Measurements from ENCODE around the gene CLHC1.
"Not testable (repeated sequence)": the region's sequence is repeated elsewhere in the genome, so short reads cannot be mapped to it uniquely, and the experiment has no call there.

Gene CLHC1

DNA sequence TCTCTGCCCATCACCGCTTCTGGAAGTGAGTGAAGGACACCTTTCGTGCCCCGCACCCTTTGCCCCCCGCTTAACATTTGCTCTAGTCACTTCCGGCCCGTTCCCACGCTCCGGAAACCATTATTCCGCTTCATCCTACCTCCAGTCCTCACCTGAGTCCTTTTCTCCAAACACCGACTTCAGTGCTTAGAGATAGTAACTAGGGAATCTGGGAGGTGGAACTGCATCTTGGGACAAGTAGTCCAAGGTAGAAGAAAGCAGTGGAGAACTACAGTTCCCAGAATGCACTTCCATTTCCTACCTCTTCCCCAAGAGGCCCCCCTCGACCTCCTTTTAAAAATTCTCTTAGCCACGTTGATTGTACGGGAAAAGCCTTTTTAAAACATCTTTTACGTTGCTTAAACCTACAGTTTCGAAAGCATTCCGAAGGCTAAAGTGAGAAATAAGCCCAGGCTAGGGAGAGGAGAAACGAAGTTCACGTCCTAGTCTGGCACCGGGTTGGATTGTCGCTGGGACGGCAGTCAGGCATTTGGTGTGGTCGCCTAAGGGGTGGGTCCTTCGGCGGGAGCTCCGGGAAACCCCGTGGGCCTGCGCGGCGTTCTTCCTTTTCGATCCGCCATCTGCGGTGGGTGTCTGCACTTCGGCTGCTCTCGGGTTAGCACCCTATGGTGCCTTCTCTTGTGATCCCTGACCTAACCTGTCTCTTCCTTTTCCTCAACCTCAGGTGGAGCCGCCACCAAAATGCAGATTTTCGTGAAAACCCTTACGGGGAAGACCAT lies at the start of gene CLHC1, which contains the start of gene RPS27A:
TSS of gene CLHC1 (minus strand) at position 210 of the 779 bp plus-strand sequence. CDS start 9,882 bp downstream, outside the sequence.
TSS of gene RPS27A (plus strand) at position 605 of the 779 bp plus-strand sequence. CDS start at position 742, 137 bp downstream.
- DNase-seq, result peak; percentile 90

DNA sequence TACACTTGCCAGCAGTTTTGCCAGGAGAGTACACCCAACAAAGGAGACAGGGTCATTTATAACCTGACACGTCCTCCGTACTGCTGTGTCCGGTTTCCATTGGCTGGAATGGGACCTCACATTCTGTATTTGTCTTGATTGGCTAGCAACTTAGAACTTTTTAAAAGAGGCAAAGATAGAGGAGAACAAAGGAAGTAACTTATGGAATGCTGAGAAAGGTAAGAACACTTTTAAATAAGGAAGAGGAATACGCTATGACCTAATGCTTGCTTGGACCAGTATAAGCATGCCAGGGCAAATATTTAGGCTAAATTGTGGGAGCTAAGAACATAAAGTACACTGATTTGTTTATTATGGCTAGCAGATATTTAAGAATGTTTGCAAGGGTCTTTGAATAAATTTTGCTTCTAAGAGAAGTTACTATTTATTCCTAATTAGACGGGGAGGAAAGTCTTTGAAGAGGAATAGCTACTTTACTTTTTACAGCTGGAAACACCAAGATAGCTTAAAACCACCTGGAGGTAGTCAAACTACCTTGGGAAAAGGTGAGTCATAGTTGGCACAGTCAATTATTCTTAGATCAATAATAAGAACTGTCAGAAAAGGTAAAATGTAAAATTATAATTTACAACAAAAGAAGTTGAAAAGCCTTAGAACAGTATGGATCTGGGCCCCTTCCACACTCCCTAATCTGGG lies 48.9 kb upstream of the CLHC1 start:
- not testable (repeated sequence) for DNase-seq

DNA sequence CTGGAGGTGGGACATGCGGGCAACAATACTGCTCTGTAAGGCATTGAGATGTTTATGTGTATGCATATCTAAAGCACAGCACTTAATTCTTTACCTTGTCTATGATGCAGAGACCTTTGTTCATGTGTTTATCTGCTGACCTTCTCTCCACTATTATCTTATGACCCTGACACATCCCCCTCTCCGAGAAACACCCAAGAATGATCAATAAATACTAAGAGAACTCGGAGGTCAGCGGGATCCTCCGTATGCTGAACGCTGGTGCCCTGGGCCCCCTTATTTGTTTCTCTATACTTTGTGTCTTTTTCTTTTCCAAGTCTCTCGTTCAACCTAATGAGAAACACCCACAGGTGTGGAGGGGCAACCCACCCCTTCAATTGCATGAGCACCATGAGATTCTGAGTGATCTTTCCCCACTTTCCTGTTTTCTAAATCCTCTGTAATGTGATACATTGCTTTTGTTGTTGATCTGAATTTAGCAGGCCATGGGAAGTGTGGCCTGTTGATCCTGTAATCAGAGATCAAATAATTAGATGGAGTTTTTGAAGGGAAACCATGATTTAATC lies 47.8 kb upstream of the CLHC1 start:
- not testable (repeated sequence) for DNase-seq

DNA sequence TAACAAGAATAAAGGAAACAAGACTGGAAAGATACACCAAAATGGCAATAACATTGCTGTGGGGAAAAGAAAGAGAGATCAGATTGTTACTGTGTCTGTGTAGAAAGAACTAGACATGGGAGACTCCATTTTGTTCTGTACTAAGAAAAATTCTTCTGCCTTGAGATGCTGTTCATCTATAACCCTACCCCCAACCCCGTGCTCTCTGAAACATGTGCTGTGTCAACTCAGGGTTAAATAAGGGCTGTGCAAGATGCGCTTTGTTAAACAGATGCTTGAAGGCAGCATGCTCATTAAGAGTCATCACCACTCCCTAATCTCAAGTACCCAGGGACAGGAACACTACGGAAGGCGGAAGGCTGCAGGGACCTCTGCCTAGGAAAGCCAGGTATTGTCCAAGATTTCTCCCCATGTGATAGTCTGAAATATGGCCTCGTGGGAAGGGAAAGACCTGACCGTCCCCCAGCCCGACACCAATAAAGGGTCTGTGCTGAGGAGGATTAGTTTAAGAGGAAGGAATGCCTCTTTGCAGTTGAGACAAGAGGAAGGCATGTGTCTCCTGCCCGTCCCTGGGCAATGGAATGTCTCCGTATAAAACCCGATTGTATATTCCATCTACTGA lies 47.2 kb upstream of the CLHC1 start:
- DNase-seq, result not testable (repeated sequence)

DNA sequence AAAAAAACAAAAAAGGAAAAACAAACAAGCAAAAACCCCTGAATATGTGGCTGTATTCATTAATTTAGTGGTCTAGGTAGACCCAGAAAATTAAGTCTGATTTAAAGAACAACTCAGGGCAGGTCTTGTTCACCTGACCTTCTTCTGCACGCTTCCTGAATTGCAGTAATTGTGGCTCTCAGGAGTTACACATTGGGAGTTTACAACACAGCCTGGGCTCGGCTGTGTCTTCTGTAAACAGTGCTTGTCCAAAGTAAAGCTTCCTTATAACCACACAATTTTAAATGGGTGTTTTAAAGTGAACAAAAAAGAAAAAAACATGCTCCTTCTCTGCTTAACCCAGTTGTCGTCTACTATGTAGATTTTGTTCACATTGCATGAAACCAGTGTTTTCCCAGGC lies 45.2 kb upstream of the CLHC1 start:
- no peak for DNase-seq

DNA sequence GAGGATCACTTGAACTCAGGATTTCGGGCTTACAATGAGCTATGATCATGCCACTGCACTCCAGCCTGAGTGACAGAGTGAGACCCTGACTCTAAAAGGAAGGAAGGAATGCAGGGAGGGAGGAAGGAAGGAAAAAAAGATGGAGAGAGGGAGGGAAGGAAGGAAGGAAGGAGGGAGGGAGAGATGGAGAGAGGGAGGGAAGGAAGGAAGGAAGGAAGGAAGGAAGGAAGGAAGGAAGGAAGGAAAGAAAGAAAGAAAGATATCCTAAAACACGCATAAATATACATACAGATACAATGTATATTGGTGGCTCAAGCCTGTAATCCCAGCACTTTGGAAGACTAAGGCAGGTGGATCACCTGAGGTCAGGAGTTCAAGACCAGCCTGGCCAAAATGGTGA lies 42.3 kb upstream of the CLHC1 start:
- DNase-seq, result not testable (repeated sequence)

DNA sequence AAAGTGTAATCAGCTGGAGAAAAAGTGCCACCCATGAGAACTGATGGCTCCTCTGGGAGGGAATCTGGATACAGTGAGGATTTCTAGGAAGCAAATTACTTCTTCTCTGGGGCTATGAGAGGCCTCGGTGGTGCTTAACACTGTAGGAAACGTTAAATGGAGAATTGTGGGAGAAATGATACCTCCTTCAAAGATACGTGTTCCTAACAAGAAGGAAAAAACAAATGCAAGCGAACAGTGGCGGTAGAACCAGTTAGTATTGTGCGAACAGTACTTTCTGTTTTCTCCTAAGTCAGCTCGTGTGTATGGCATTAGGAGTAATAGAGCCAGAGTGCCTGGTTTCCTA lies 37.5 kb upstream of the CLHC1 start:
- DNase-seq, result no peak

DNA sequence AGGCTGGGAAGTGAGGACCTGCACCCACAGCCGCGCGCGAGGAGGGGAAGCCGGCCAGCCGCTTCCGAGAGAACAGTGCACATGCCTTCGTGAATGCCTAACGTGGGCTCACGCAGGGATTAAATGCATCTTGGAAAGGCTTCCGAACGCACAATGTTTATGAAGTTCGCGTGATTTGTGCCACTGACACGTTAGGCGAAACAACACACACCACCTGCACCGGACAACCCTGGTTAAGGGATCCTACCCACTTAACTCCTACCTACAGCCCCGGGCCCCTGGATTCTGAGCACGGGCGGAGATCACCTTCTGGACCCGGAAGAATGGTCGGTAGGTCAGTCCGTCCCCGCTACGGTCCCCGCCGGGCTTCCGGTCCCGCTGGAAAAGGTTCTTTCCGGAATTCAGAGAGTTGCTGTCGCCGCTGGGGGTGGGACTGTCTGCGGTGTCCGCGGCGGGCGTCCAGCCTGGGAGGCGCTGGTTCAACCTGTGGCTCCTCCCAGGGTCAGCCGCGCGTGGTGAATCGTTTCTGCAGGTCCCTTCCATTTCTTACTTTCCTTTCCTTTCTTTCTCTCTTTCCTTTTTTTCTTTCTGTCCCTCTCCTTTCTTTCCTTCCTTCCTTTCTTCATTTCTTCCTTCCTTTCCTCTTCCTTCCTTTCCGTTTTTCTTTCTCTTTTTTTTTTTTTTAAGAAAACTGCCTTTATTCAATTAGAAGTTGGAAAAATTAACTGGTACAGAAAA lies 37.0 kb upstream of the CLHC1 start, which contains the start of gene MTIF2:
TSS of gene MTIF2 (minus strand) at position 325 of the 738 bp plus-strand sequence. CDS start 5,373 bp downstream, outside the sequence.
- DNase-seq, result peak; percentile 90

DNA sequence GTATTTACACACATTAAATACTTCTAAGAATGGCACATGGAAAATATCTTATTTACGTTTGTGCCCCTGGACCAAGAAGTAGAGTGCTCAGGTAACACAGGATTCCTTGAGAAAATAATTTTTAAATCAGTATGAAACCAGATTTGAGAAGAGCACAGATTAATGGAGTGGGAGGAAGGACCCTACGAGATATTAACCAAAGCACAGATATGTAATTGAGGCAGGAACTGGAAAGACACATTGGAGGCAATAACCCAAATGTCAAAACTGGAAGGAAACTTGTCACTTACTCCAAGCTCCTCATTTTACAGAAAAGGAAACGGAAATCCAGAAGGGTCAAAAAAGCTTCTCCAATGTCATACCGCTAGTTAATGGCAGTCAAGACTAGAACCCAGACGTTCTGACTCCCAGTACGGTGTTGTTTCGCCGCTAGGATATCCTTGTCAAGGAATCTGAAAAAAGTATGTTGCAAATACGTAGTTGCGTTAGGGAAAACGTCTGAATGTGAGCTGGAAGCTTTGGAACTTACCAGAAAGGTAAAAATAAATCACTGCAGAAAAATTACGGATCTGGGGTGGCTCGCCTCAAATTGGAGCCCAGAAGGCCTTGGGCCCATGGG lies 36.3 kb upstream of the CLHC1 start:
- no peak for DNase-seq

DNA sequence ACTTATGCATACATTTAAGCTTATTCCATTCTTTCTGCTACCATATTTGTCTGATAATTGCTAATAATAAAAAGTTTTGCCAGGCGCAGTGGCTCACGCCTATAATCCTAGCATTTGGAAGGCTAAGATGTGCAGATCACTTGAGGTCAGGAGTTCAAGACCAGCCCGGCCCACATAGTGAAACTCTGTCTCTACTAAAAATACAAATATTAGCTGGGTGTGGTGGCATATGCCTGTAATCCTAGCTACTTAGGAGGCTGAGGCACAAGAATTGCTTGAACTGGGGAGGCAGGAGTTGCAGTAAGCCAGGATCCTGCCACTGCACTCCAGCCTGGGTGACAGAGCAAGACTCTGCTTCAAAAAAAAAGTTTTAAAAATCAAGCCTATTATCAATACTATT lies 27.5 kb upstream of the CLHC1 start:
- DNase-seq, result not testable (repeated sequence)

DNA sequence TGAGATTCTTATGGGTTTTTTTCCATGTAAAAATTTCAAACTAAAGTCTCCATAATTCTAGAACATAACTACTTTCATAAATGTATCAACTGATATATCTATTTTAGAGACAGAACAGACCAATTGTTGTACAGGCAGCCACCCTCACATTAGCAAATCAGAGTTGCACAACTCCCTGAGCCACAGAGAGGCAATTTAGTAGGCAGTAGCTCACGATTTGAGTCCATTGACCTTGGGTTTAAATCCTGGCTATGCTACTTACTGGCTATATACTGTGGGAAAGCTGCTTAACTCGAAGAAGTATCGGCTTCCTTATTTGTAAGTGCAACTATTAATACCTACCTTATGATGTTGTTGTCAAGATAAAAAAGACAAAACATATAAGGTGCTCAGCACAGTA lies 20.7 kb upstream of the CLHC1 start:
- no peak for DNase-seq

DNA sequence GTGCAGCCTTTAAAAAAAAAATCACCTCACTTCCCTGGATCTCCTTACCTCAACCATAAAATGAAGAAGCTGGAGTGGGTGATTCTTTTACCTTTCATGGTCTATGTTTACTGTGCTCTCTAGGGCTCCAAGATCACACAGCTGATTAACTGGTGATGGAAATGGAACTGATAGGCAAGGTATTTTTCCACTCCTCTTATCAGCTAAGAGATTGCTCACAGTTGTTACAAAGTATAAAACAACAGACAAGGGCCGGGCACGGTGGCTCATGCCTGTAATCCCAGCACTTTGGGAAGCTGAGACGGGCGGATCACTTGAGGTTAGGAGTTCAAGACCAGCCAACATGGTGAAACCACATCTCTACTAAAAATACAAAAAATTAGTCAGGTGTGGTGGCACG lies 14.9 kb upstream of the CLHC1 start:
- no peak for DNase-seq

DNA sequence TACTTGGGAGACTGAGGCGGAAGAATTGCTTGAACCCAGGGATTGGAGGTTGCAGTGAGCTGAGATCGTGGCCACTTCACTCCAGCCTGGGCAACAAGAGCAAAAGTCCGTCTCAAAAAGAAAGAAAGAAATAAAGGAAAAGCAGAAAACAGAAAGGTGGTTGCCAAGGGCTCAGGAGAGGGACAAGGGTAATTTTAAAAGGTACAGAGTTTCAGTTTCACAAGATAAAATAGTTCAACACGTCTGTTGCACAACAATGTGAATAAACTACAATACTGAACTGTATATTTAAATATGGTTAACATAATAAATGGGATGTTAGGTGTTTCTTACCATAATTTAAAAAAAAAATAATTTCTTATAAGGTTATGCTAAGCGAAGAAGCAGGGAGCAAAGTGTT lies 13.3 kb upstream of the CLHC1 start:
- DNase-seq, result no peak

DNA sequence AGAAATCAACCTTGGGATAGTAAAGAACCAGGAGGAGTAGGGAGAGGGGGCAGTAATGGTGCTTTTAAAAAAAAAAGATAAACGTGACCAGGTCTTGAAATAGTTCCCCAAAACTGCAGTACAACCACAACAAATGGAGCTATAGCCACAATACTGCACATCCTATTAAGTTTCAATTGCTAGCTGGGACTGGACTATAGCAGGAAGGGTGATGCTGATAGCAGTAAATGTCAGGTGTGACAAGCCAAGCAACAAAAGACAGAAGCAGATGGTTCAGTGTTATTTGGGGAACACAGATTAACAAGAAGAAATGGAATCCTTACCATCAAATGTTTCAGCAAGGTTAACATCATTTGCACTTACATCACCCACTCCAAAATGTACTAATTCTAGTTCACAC lies 10.5 kb upstream of the CLHC1 start:
- no peak for DNase-seq

DNA sequence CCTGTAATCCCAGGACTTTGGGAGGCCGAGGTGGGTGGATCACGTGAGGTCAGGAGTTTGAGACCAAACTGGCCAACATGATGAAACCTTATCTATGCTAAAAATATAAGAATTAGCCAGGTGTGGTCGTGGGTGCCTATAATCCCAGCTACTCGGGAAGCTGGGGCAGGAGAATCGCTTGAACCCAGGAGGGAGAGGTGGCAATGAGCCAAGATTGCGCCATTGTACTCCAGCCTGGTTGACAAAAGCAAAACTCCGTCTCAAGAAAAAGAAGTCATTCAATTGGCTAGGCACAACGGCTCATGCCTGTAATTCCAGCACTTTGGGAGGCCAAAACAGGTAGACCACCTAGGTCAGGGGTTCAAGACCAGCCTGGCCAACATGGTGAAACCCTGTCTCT lies 9.5 kb upstream of the CLHC1 start:
- DNase-seq, result not testable (repeated sequence)

DNA sequence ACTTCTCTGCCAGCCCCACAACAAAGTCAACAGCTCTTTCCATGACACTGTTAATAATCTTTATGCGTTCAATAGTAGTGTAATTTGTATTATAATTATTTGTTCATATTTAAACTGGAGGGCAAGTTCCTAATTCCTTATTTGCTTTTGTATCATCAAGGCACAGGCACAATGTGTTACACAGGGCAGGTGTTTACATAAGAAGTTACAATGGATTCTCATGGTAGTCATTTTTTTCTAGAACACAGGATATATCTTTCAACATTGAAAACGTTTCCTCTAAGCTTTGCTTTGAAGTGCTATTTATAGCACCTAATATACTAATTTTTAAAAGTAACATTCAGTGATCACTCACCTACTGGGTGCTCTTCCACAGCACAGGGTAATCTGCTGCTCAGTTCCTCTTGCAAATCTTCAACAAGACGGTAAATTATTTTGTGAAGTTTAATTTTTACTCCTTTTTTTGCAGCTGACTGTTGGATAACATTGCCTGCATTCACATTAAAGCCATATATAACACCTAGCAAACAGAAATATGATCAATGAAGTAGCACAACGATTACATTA lies 7.6 kb upstream of the CLHC1 start:
- DNase-seq, result no peak

DNA sequence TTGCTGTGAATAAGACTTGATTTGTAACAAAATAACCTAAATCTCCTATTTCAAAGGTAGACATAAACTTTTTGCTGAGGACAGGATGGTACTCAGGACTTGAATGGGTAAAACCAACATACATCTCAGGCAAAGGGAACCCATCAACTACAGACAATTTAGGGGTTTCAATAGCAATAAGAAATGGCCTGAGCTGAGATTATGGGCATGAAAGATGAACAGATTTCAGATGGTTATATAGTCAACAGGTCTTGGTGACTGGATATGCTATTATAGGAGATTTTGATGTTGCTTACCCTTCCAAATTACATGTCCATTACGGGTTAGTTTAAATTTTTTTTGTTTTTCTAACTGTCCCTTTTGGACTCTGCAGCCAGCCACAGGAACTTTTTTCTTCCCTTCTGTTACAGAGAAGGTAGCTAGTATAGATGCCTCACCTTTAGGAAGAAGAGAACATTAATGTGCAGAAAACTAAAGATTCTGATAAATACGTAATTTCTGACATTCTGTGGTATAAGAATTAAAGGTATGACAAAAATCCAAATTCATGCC lies 5.0 kb upstream of the CLHC1 start:
- DNase-seq, result no peak

DNA sequence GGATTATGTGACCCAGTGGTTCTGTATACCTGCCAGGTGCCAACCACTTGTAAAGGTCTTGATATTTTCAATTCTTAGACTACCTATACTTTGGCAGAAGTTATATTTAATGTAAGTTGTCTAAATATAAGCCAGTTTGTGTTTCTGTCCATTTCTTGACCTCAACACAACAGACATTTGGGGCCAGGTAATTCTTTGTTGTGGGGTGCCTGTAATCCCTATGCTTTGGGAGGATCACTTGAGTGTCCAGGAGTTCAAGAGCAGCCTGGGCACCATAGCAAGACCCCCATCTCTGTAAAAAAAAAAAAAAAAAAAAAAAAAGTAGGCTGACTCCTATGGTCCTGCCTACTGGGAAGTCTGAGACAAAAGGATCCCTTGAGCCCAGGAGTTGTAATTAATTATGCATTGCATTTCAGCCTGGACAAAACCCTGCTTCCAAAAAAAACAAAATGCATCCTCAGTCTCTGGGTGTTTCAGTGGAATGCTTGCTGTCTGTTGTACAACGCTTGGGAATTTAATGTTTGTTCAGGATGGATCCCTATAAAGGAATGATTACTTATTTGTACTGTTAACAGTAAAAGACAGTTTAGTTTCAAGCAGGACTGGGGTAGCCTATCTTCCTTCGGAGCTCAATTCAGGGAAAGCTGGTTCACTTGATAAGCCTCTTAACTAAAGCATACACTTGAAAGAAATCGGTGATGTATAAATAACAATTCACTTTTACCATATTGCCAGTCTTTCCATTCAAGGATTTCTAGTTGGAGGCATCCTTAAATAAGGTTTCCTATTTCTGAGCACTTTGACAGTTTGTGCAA lies 3.8 kb upstream of the CLHC1 start:
- no peak for DNase-seq

DNA sequence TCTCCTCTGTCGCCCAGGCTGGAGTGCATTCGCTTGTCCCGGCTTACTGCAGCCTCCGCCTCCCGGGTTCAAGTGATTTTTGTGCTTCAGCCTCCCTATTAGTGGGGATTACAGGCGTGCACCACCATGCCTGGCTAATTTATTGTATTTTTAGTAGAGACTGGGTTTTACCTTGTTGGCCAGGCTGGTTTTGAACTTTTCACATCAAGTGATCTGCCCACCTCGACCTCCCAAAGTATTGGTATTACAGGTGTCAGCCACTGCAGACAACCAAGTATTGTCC lies 1.5 kb upstream of the CLHC1 start:
- no peak for DNase-seq

DNA sequence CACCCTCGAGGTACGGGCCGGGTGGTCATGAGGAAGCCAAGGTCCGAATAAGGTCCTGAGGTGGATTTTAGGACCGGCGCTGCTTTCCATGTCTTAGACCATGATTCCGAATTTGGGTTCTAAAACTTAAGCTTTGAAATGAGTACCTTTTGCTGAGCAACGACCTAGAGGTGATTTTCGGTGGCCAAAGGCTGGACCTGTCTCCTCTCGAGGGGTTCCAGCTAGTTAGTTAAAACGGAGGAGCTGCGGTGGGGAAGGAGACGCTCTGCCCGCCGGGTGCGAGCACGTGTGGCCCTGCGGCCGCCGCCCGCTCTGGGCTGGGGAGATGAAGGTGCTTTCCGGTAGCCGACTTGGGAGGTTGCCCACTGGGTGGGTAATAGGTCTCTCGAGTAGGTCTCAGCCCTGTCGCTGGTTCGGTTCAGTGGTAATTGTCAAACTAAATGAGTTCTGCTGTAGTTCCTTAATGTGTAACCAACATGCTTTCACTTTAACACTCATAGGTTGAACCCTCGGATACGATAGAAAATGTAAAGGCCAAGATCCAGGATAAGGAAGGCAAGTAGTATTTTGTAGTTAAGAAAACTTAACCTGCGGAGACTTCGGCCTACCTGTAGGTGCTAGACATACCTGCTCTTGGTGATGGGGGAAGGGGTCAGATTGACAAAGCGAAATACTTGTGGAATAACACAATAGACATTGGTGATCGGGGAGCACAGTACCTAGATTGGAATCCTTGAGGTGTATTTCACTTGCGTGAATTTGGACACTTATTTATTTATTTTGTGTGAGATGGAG lies 967 bp upstream of the CLHC1 start:
- peak; percentile 68 for DNase-seq

Measured in CD4-positive, alpha-beta T cell treated with Interleukin-15 for 1 hour (primary cell).